Epidermal melanocyte (primary cell): ENCODE results near the gene MZT2A.
"Not testable (repeated sequence)": the region's sequence is repeated elsewhere in the genome, so short reads cannot be mapped to it uniquely, and the experiment has no call there.

ENCODE experiments used
- DNase-seq: peaks from one replicate; pipeline ENCODE4 v3.0.0; 2011; ENCODE audit warnings: low spot score; ENCODE audit not compliant: insufficient read length

MZT2A gene

DNA sequence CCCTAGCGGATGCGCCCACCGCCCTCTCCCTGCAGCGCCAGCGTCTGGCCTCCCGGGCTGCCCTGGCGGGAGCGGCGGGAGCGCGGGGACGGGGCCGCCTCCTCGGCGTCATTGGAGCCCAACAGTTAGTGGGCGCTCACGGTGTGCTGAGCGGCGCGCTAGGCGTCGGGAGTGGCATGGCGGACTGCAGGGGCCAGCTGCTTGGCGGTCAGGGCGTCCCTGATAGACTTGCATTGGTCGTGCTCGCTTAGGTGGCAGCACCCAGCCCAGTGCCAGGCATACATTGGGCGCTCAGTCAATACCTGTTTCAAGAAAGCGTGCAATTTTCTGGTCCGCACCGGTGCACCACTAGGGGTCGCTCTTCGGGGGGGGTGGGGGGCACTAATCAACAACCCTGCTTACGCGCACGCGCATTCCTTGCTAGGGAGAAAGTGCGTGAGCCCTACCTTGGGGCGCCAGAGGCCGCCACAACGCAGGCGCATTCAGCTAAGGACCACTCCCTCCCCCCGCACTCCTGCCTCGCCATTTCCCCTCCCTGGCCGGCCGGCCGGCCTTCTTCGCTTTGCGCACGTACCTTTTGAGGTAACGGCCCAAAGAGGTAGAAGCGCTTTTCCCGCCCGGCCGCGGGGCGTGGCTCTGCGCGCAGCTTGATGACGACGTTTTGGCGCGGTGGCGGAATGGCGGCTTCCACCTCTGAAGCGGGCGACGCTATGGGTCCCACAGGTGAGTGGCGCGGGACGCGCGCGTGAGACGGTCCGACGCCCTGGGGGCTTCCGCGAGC is 411 bp upstream of the MZT2A start:
- peak; percentile 99 for DNase-seq

DNA sequence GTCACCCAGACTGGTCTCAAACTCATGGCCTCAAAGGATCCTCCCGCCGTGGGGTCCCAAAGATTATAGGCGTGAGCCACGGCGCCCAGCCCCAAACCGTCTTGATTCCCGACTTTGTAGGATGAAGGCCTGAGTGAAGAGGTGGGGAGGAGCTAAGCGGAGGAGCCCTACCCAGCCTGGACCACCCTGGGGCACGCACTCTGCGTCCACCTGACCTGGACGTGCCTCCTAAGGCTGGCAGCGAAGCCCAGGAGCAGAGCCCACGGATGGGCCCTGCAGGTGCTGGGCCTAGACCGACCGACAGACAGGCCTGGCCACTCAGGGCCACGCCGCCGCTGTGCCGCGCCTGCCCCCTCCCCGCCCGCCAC is 744 bp downstream of the MZT2A start:
- not testable (repeated sequence) for DNase-seq

DNA sequence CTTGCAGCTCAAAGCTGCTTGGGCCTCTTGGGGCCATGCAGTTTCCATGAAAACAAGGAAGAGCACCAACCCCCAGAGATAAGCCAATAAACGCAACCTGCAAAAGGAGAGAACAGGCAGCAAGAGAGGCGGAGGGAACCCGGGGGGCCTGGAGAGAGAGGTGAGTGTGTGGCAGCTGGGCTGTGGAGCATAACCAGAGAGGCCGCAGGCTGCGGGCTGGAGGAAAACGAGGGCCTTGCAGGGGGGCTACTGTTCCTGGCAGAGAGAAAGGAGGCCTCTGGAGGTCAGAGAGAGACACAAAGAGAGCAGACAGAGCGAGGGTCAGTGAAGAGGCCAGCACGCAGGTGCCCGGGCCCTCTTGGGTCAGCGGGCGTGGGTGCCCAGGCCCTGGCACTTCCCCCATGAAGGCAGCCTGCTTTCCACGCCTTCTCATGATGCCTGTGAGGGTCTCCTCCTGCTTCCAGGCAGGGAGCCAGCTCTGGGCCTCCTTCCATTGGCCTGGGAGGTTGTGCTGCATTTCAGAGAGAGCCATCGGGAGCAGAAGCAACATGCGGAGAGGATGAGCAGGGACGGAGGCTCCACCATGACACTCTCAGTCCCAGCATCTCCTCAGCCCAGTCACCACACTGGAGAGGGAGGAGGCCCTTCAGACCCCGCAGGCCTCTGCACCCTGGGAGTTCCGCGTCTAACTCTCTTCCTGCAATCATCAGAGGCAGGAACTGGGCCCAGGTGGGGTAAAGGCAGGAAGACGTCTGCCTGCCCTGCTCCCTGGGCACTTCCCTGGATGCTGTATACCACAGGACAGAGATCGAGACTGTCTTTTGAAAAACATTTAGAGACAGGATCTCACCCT is 1.4 kb downstream of the MZT2A start:
- DNase-seq: not testable (repeated sequence)

DNA sequence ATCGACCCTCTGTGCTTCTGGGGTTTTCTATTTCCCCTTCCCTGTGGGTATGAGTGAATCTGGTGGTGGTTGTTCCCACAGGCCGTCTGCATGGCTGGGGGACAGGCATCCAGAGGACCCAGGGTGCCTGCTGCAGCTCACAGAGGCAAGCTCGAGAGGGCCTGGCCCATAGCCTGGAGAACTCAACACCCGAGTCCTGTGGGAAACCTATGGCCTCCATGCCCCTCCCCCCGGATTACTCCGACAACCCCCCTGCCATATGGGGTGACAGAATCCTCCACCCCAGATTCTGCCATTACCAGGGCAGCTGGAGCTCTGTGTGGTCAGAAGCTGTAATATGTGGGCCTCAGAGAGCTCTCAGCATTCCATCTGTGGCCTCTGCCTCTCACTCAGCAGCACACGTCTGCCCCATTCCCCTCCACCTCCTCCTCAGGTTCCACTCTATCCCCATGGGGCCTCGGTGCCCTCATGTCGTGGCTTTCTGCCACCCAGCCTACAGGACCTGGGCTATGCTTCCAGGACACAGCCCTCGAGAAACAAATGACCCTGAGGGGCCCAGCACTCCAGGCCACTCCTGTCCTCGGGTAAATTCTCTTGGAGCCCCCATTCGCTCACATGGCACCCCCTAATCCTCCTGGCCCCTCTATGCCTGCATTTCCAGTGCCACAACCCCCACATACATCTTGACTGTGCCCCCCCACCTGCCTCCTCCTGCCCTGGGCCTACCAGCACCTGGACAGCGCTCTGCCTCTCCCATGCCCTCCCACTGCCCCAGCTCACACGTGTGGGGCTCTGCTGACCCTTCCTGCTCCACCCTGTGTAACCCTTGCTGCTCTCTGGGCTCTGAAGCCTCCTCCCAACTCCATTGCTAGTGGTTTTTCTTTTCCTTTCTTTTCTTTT is 3.6 kb downstream of the MZT2A start:
- no peak for DNase-seq

DNA sequence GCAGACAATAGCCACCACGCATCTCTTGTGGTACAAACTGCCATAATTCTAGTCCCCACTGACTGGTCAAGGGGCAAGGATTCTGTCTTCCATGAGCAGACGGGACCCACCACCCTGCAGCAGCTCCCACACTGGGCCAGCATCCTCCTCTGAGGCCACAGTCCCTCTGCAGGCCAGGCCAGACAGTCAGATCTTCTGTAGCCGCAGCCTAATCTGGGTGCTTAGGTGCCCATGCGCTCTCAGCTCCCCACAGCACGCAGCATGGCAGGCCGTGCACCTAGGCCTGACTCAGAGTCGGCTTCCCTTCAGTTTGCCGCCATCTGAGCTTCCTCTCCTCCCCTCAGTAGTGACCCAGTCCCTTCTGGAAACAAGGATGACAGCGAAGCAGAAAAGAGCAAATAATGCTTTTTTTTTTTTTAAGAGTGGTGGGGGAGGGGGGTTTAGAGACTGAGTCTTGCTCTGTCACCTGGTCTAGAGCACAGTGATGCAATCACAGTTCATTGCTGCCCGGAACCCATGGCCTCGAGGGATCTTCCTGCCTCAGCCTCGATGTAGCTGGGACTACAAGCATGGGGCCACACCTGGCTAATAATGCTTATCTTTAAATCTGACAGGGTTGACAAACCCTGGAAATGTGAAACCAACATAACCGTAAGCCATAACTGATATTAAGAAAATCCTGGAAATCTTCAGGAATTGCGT is 5.8 kb downstream of the MZT2A start:
- not testable (repeated sequence) for DNase-seq

DNA sequence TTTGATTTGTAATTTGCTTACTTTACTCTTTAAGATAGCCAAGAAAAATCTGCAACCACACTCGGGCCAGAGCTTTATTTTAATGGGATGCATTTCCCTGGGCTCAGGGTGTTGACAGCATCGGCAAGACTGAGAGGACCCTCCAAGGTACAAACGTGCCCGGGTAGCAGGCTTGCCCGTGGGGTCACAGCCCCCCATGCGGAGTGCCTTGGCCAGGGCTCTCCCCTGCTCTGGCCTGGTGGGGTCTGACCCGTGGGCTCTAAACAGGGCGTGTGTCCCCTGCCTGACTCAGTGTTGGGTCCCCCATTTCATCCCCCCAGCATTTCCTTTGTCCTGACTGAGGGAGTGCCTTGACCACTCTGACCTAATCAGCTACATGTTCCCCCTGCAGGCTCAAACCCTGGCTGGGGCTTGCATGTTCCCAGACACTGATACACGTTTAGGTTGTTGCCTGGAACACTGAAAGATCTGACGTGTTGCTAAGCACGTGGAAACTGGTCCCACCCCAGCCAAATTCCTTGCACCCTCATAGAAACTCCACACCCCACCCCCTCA is 7.2 kb downstream of the MZT2A start:
- not testable (repeated sequence) for DNase-seq

DNA sequence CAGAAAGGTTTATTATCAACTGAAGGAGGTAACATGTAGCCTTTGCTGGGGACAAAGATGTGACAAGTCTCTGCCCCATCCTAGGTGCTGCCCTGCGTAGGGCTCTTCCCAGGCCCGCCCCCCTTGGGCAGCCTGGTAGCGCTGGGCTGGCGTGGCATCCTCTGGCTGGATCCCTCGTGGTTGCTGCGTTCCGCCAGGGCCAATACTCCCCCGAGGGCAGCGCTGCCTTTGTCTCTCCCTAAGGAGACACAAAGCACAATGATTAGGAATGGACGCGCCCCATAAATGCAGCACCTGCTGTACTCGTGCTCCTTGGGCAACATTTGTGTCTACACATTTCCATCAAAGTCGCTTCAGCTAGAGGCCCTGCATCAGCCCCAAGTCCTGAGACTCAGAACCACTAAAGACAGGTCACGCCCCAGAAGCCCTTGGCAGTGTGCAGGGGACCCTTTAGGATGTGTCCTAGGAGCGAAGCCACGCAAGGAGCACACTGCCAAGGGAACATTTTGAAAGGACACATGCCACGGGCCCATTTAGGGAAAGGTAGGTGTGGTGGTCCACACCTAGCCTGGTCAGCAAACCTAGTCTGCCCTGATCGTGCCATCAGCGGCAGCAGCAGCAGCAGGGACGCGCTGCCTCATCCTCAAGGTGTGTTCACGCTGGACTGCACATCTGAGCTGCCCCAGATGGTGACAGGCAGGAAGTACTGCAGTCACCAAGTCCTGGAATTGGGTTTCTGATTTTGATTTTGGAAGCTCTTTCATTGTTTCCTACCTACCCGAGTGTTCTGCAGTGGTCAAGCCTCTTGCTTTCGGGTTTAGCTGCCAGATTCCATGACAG is 8.0 kb downstream of the MZT2A start:
- not testable (repeated sequence) for DNase-seq

DNA sequence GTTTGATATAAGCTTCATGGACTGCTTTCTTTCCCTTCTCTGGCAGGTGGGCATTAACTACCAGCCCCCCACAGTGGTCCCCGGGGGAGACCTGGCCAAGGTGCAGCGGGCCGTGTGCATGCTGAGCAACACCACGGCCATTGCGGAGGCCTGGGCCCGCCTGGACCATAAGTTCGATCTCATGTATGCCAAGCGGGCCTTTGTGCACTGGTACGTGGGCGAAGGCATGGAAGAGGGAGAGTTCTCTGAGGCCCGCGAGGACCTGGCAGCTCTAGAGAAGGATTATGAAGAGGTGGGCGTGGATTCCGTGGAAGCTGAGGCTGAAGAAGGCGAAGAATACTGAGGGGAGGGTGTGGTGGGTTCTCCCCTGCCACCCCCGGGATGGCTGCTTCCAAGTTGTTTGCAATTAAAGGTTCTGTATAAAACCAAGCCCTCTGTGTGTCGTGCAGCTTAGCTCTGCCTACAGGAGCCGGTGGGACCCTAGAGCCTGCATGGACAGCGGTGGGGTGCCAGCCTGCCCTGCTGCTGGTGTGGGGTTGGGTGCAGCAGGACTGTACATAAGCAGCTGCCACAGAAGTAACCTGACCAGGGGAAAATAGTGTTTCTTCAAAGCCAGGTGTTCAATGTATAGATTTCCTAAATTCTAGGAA is 9.6 kb downstream of the MZT2A start:
- not testable (repeated sequence) for DNase-seq

DNA sequence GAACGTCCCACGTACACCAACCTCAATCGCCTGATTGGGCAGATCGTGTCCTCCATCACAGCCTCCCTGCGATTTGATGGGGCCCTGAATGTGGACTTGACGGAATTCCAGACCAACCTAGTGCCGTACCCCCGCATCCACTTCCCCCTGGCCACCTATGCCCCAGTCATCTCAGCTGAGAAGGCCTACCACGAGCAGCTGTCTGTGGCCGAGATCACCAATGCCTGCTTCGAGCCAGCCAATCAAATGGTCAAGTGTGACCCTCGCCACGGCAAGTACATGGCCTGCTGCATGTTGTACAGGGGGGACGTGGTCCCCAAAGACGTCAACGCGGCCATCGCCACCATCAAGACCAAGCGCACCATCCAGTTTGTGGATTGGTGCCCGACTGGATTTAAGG is 11.8 kb downstream of the MZT2A start:
- DNase-seq: not testable (repeated sequence)

DNA sequence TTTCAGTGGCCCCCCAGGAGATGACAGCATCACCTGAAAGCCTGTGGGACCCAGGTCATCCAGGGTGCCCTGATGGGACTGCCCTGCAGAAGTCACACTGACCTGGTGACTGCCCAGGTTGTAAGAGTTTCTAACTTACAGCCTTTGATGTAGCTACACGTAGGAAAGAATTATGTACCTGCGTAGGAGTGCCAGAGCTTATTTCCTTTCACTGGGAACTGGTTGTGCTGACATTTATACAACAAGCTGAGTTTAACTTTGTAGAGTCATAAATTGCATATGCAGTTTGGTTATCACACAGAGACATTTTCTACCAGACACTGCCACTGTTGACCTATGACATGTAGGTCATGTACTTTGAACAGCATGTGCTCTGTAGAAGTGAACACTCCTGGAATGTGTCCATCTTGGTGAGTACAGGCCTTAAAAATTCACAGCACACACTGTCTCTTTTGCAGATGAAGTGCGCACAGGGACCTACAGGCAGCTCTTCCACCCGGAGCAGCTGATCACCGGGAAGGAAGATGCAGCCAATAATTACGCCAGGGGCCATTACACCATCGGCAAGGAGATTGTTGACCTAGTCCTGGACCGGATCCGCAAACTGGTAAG is 13.2 kb downstream of the MZT2A start:
- not testable (repeated sequence) for DNase-seq

DNA sequence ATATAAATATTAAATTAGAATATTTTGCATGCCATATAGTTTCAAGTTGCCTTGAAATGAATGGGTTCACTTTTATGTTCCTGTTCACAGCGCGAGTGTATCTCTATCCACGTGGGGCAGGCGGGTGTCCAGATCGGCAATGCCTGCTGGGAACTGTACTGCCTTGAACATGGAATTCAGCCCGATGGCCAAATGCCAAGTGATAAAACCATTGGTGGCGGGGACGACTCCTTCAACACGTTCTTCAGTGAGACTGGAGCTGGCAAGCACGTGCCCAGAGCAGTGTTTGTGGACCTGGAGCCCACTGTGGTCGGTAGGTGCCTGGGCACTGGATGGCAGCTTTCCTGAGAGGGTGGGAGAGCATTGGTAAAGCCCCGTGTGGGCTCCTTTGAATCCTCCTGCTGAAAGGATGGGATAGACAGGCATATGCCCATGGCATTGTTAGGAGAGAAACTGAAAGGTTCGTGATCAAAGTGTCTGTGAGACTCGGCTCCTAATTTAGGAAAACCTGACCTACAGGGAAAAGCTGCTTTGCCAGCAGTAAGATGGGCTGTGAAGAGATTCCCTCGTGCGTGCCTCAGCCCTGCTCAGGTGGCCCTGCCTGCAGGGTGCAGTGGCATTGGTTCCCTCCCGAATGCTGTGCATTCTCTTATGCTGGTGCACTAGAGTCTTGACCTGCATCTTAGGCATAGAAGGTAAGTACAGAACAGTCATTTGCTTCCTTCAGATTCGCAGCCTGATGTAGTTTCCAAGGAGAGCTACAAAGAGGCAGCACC is 13.9 kb downstream of the MZT2A start:
- DNase-seq: not testable (repeated sequence)

DNA sequence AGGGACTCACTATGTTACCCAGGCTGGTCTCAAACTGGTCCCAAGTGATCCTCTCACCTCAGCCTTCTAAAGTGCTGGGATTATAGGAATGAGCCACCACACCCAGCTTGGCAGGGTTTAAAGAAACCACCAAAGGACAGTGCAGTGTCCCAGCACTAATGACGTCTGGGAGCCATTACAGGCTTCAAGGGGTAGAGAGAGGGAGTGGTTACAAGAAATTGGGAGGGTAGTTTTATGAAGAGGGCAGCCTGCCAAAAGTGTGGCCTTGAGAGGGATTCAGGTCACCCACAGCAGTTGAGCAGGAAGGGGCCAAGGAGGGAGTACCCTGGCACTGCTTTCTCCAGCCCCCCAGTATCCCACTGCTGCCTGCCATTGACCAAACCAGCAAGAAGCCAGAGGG is 15.0 kb downstream of the MZT2A start:
- DNase-seq: not testable (repeated sequence)

DNA sequence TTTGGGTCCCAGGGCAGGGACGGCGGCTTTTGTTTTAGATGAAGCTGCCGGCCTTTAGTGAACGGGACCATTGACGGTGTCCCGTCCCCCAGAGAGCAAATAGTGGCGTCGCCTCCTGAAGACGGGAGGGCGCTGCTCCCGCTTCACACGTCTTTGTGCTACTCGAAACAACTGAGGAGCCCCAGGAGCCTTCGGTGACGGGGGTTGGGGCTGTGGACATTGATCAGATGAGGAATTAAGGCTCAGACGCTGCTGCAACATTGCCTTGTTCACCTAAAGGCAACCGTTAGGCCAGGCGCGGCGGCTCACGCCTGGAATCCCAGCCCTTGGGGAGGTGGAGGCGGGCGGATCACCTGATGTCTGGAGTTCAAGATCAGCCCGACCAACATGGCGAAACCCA is 15.8 kb downstream of the MZT2A start:
- DNase-seq: not testable (repeated sequence)

DNA sequence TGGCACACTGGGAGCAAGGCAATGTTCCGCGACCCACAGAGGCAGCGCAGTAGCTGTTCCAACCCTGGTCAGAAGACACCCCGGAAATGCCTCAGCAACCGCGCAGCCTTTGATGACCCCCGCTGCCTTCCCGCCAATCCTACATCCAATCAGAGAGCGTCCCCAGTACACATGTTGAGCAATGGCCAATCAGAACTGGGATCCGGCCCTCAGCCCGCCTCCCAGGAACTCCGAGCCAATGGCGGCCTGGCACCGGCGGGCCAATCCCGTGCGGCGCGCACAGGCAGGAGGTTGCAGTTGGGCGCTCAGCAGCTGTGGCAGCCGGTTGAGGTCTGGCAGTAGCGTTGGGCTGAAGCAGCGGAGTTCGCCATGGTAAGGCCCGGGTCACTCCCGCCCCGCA is 16.4 kb downstream of the MZT2A start, which contains the start of gene TUBA3D:
TSS of gene TUBA3D (plus strand) at position 289 of the 400 bp plus-strand sequence. CDS start at position 370, 81 bp downstream.
- DNase-seq: no peak

DNA sequence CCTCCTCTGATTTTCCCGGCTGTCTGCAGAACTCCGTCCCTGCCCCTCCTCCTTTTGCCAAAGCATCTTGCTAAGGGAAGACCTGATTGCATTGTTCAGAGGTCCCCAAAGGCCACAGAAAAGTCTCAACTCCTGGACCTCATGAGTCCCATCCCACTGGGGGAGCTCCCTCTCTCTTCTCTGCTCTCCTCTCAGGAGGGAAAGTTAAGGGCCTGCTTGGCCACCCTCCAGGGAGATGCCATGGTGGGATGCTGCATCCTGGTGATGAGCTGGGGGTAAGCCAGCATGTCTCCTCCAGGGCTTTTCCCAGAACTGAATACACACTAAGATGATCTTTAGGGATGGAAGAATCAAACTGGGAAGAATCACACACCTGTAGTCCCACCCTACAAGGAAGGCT is 18.9 kb downstream of the MZT2A start:
- not testable (repeated sequence) for DNase-seq

DNA sequence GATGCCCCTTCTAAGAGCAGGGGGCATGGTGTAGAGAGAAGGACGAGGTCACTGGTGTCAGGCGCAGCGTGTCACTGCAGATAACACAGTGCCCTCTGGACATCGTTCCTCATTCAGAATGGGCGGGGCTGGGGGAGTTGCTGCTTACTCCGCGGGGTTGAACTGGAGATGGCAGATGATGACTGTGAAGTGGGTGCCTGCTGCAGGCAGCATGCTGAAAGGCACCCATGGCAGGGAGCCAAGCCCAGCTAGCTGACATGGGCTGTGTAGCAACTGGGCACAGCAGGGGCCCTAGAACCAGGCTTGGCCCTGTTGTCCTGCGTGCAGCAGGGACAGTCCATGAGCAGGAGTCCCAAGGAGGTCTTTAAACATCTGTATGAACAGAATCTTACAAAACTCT is 20.6 kb downstream of the MZT2A start:
- not testable (repeated sequence) for DNase-seq

DNA sequence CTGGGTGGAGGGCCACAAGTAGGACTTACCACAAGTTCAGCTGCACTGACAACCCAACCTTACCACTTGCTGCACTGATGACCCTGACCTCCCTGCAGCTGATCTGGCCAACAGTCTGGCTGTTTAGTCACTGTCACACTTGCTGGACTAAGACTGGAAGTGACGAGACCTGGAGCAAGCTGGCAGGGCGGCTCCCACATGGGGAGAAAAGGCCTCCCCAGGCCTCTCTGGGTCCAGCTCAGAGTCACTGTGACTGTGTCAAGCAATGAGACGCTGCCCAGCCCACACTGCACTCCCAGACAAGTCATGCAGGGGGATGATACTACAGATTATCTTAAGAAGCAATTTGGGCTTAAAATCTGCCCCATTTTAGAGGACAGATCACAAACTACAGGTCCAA is 21.3 kb downstream of the MZT2A start:
- not testable (repeated sequence) for DNase-seq

DNA sequence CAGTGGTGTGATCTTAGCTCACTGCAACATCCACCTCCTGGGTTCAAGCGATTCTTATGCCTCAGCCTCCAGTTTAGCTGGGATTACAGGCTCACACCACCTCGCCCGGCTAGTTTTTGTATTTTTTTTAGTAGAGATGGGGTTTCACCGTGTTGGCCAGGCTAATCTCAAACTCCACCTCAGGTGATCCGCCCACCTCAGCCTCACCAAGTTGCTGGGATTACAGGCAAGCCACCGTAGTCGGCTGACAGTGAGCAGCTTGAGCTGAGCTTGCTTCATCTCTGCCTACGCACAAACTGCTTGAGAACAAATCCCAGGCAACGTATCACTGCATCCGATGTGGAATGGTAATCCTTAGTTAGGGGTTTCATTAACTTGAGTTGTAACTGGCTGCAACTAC is 24.5 kb downstream of the MZT2A start:
- DNase-seq: not testable (repeated sequence)
